OCI-LY7 (cell line): ENCODE data around the gene PRKN. TPM values are rescaled to one million over a fixed set of nuclear protein-coding genes. Genes with fewer than 3 reads are reported as not detected.

Experiments
- BruUV-seq: library from RNA; stranded (reverse); fragments of 400-500 nt; replicated peaks from 2 replicates; lab custom pipeline; 2021; lab: Mats Ljungman, UMichigan
- CTCF ChIA-PET: fragments of 300-600 bp; sonication (Branson Sonifier 250); formaldehyde crosslinking; loops from one replicate; lab custom pipeline; 2022; ENCODE audit warnings: antibody characterized with exemption; ENCODE audit not compliant: unreplicated experiment; lab: Charles Lee
- POLR2A ChIA-PET: fragments of 300-600 bp; sonication (Branson Sonifier 250); formaldehyde crosslinking; loops from one replicate; lab custom pipeline; 2022; ENCODE audit warnings: antibody characterized with exemption; lab: Charles Lee
- DNase-seq: peaks from one replicate; pipeline ENCODE4 v3.0.0-alpha.2; 2015; ENCODE audit warnings: low spot score
- H2AFZ ChIP-seq: fragments of 200-600 bp; sonication (generic), shearing (Covaris generic); 2 replicates; pipeline ENCODE4 v1.6.1; 2014; ENCODE audit warnings: mild to moderate bottlenecking, antibody characterized with exemption, low read length, moderate library complexity
- H3K27ac ChIP-seq: fragments of 200-600 bp; sonication (generic); 2 replicates; pipeline ENCODE4 v1.5.1; 2014; ENCODE audit warnings: mixed run types, low read depth, mild to moderate bottlenecking, moderate library complexity, low read length, inconsistent platforms; ENCODE audit not compliant: poor library complexity, severe bottlenecking
- H3K36me3 ChIP-seq: fragments of 200-600 bp; sonication (generic); 2 replicates; pipeline ENCODE4 v1.6.1; 2014; ENCODE audit warnings: mild to moderate bottlenecking, antibody characterized with exemption, low read length, moderate library complexity, mixed read lengths; ENCODE audit not compliant: insufficient read depth
- H3K4me1 ChIP-seq: fragments of 200-600 bp; sonication (generic); 2 replicates; pipeline ENCODE4 v1.5.1; 2014; ENCODE audit warnings: mild to moderate bottlenecking, low read length; ENCODE audit not compliant: insufficient read depth, poor library complexity, severe bottlenecking
- H3K4me2 ChIP-seq: fragments of 200-600 bp; sonication (generic); 2 replicates; pipeline ENCODE4 v1.6.1; 2014; ENCODE audit warnings: mild to moderate bottlenecking, low read length
- H3K4me3 ChIP-seq: fragments of 200-600 bp; sonication (generic); 2 replicates; pipeline ENCODE4 v1.5.1; 2014; ENCODE audit warnings: mild to moderate bottlenecking, low read depth, low read length; ENCODE audit not compliant: poor library complexity, severe bottlenecking
- H3K79me2 ChIP-seq: fragments of 200-600 bp; sonication (generic); 2 replicates; pipeline ENCODE4 v1.6.1; 2016; ENCODE audit warnings: low read depth, mild to moderate bottlenecking, low read length, moderate library complexity, mixed read lengths; ENCODE audit not compliant: insufficient read depth
- H3K9me2 ChIP-seq: fragments of 200-600 bp; sonication (generic); 2 replicates; pipeline ENCODE4 v1.6.1; 2016; ENCODE audit warnings: mild to moderate bottlenecking, low read length, mixed read lengths; ENCODE audit not compliant: insufficient read depth
- H3K9me3 ChIP-seq: fragments of 200-600 bp; sonication (generic); 2 replicates; pipeline ENCODE4 v1.6.1; 2014; ENCODE audit warnings: mild to moderate bottlenecking, mixed run types, low read length, mixed read lengths
- H4K20me1 ChIP-seq: fragments of 200-600 bp; sonication (generic); 2 replicates; pipeline ENCODE4 v1.6.1; 2014; ENCODE audit warnings: mild to moderate bottlenecking, antibody characterized with exemption, low read length, moderate library complexity, mixed read lengths; ENCODE audit not compliant: insufficient read depth
- EZH2phosphoT487 ChIP-seq: fragments of 200-600 bp; sonication (generic); IDR thresholded peaks from 2 replicates; pipeline ENCODE4 v1.6.1; 2018; ENCODE audit warnings: low read depth, borderline replicate concordance, mild to moderate bottlenecking, mixed run types, antibody characterized with exemption, low read length, moderate library complexity, mixed read lengths
- intact Hi-C: fragments of 100-400 bp; cut with micrococcal nuclease; formaldehyde crosslinking; loops from one replicate; pipeline ENCODE4 v1.10.0; 2022; ENCODE audit not compliant: unreplicated experiment
- total RNA-seq, 2 experiments: library from RNA; depleted of rRNA in 1 of 2; stranded (reverse); fragments of >200 nt in 1 of 2; shearing (Covaris generic) in 1 of 2; gene quantifications; 2 replicates each; pipeline ENCODE4 v1.2.3, GENCODE V29; 2014 to 2022
- TF ChIP-seq, protein P1 (sequence below): fragments of 200-600 bp; sonication (generic); conservative IDR thresholded peaks from 2 replicates; pipeline ENCODE4 v1.5.1; 2014; ENCODE audit warnings: mild to moderate bottlenecking, antibody characterized with exemption, low read length, moderate library complexity, mixed read lengths

PRKN gene
- total RNA-seq, 2 experiments from 2014 or later: 1.3 to 2.0 TPM

DNA sequence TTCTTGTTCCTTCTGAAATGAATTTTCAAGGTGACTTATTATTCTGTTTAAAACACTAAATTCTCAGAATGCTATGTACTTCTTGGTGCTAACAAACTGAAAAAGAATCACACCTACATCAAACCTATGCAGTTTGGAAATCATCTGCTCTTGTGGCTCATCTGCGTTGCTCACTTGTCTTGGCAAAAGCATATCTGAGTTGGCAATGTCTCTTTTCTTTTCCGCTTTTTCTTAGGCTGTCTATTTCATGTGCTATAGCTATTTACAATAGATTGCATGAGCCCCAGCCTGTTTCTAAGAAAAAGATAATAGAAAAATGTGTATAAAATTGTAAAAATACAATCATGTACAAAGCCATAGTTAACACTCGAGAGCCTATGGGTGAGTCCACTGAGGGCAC is 1104.8 kb downstream of the PRKN start:
- H3K9me2 ChIP-seq: no peaks in the 10 kb centered on the region
- no peak overlapping the region for H3K4me2 ChIP-seq
- no peak for DNase-seq
- no TSS peak for BruUV-seq
- intact Hi-C loops: no loop called here
- H3K4me1 ChIP-seq: no peaks in the 10 kb centered on the region
- no peaks in the 10 kb centered on the region for H3K36me3 ChIP-seq
- no peaks in the 10 kb centered on the region for H3K9me3 ChIP-seq
- H3K4me3 ChIP-seq: no peak overlapping the region
- no peak for TF ChIP-seq EZH2phosphoT487
- TF ChIP-seq, protein P1, sequence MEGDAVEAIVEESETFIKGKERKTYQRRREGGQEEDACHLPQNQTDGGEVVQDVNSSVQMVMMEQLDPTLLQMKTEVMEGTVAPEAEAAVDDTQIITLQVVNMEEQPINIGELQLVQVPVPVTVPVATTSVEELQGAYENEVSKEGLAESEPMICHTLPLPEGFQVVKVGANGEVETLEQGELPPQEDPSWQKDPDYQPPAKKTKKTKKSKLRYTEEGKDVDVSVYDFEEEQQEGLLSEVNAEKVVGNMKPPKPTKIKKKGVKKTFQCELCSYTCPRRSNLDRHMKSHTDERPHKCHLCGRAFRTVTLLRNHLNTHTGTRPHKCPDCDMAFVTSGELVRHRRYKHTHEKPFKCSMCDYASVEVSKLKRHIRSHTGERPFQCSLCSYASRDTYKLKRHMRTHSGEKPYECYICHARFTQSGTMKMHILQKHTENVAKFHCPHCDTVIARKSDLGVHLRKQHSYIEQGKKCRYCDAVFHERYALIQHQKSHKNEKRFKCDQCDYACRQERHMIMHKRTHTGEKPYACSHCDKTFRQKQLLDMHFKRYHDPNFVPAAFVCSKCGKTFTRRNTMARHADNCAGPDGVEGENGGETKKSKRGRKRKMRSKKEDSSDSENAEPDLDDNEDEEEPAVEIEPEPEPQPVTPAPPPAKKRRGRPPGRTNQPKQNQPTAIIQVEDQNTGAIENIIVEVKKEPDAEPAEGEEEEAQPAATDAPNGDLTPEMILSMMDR: no peak
- no peaks in the 10 kb centered on the region for H4K20me1 ChIP-seq
- no peak overlapping the region for H2AFZ ChIP-seq
- CTCF ChIA-PET: no interaction called here
- no peaks in the 10 kb centered on the region for H3K79me2 ChIP-seq
- no peak overlapping the region for H3K27ac ChIP-seq
- POLR2A ChIA-PET: interaction anchor here (0.6 kb wide), 1 partner anchor 33 kb away, joined by 3 read pairs; no protein-coding TSS in a partner anchor

DNA sequence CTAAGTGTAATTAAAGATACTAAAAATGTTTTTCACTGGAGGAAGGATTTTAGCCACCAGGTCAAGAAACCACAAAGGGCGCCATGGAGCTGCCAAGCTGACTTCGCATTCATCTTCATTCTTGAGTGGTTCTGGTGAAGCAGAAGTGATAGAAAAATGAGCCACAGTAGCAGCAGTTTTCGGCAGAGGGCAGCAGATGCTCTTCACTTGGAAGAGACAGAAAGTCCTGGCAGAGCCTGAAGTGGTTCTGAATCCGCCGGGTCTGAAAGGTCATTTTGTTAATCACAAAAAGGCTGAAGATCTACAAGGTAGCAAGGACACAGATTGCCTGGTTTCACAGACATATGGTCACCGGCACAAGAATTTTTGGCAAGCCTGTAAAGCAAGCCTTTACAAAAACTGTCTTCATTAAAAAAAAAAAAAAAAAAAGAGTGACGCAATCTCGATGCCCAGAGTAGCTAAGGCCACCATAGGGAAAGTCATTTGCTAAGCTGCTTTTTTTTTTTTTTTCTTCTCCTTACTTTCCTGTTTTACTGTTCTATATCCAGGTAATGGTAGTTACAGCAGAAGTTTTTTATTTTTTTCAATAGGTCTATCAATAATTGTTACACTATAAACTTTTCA is 1108.6 kb downstream of the PRKN start:
- CTCF ChIA-PET: no interaction called here
- no peaks in the 10 kb centered on the region for H3K36me3 ChIP-seq
- DNase-seq: peak; percentile 3
- intact Hi-C loops: no loop called here
- TF ChIP-seq, protein P1: peak; percentile 50
- TF ChIP-seq EZH2phosphoT487: no peak
- H3K4me3 ChIP-seq: no peak overlapping the region
- POLR2A ChIA-PET: no interaction called here
- H3K27ac ChIP-seq: no peak overlapping the region
- no peak overlapping the region for H3K4me2 ChIP-seq
- no peaks in the 10 kb centered on the region for H3K79me2 ChIP-seq
- H3K4me1 ChIP-seq: no peaks in the 10 kb centered on the region
- H4K20me1 ChIP-seq: no peaks in the 10 kb centered on the region
- H2AFZ ChIP-seq: no peak overlapping the region
- H3K9me2 ChIP-seq: no peaks in the 10 kb centered on the region
- BruUV-seq: no TSS peak
- H3K9me3 ChIP-seq: no peaks in the 10 kb centered on the region

DNA sequence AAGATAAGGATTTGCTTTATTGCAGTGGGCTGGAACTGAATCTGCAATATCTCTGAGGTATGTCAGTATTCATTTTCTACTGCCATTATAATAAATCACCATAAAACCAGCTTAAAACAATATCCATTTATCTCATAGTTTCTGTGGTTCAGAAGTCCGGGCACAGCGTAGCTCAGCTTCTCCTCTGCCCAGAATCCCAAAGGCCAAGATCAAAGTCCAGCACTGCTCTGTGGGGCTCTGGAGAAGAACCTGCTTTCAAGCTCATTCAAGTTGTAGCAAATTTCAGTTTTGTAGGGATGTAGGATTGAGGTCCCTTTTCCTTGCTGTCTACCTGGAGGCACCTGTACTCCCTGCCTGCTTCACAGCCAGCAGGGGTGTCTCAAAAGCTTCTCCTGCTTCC is 1113.9 kb downstream of the PRKN start:
- no TSS peak for BruUV-seq
- Histone ChIP-seq H3K9me3 (no peaks in the 10 kb centered on the region), H3K4me1 (no peaks in the 10 kb centered on the region), H3K4me2 (no peak overlapping the region), H2AFZ (no peak overlapping the region), H4K20me1 (no peaks in the 10 kb centered on the region), H3K4me3 (no peak overlapping the region), H3K27ac (no peak overlapping the region), H3K79me2 (no peaks in the 10 kb centered on the region), H3K36me3 (no peaks in the 10 kb centered on the region), H3K9me2 (no peaks in the 10 kb centered on the region)
- TF ChIP-seq EZH2phosphoT487: no peak
- TF ChIP-seq, protein P1: no peak
- CTCF ChIA-PET: no interaction called here
- POLR2A ChIA-PET: interaction anchor here (0.7 to 1.0 kb wide), 3 partner anchors 24 to 453 kb away, joined by 3 to 4 read pairs (median 3); no protein-coding TSS in a partner anchor
- DNase-seq: no peak
- intact Hi-C loops: no loop called here
